HepG2 (cell line): ENCODE measurements around the gene HEPACAM2. TPM values are rescaled to one million over a fixed set of nuclear protein-coding genes. Genes with fewer than 3 reads are reported as not detected.

Source experiments
- ATAC-seq: fragments of 200-7000 bp; cut with Tn5 transposase; 3 replicates; pipeline ENCODE4 v1.9.1; 2020; ENCODE audit warnings: mild to moderate bottlenecking, moderate library complexity
- BruUV-seq: library from RNA; stranded (reverse); fragments of 400-500 nt; replicated peaks from 2 replicates; lab custom pipeline; 2021; lab: Mats Ljungman, UMichigan
- CTCF ChIA-PET: fragments of 300-600 bp; formaldehyde crosslinking; extraction: SDS; loops from one replicate; lab custom pipeline; 2021; ENCODE audit warnings: low total read pairs, inconsistent platforms, low intra/inter-chr PET ratio; lab: Yijun Ruan, JAX
- POLR2A ChIA-PET: fragments of 350-600 bp; sonication (Branson Sonifier 250); formaldehyde crosslinking; loops from one replicate; lab custom pipeline; 2020; ENCODE audit warnings: antibody characterized with exemption, inconsistent platforms; lab: Yijun Ruan, JAX
- DNase-seq: peaks from one replicate; pipeline ENCODE4 v3.0.0-alpha.2; 2015; ENCODE audit warnings: low spot score
- FAIRE-seq: peaks from 3 replicates; lab custom pipeline; 2011; peaks lifted over from hg19 to GRCh38; lab: Jason Lieb, UNC
- H2AFZ ChIP-seq: one replicate; pipeline ENCODE4 v1.6.1; 2011; ENCODE audit warnings: low read length, inconsistent platforms
- H3K27ac ChIP-seq: fragments of 300-600 bp; 3 replicates; pipeline ENCODE4 v1.8.0; 2011; ENCODE audit warnings: mixed run types, mild to moderate bottlenecking, mixed read lengths, low read length, inconsistent platforms; ENCODE audit not compliant: insufficient read depth; ENCODE audit errors: extremely low read length
- H3K27me3 ChIP-seq, 2 experiments: fragments of 200-600 bp in 1 of 2; 2 replicates in 1 of 2; 3 replicates in 1 of 2; pipeline versions ENCODE4 v1.6.0 to v1.8.0; 2011; ENCODE audit warnings: low read length in 2 of 2, mild to moderate bottlenecking in 2 of 2, moderate library complexity in 2 of 2, inconsistent platforms in 1 of 2; ENCODE audit not compliant: insufficient read depth in 2 of 2, control insufficient read depth in 1 of 2
- H3K36me3 ChIP-seq, 2 experiments: fragments of 200-600 bp in 1 of 2; replicated peaks in 1 of 2; 2 replicates in 1 of 2; 3 replicates in 1 of 2; pipeline versions ENCODE4 v1.5.1 to v1.8.0; 2011; ENCODE audit warnings: low read length in 2 of 2, inconsistent platforms in 1 of 2; ENCODE audit not compliant: insufficient read depth in 2 of 2, control insufficient read depth in 1 of 2
- H3K4me1 ChIP-seq: 2 replicates; pipeline ENCODE4 v1.5.1; 2012; ENCODE audit warnings: low read length, inconsistent platforms; ENCODE audit not compliant: insufficient read depth
- H3K4me2 ChIP-seq: 2 replicates; pipeline ENCODE4 v1.6.0; 2011; ENCODE audit warnings: low read depth, low read length, inconsistent platforms
- H3K4me3 ChIP-seq, 3 experiments: fragments of 200-600 bp in 1 of 3; sonication (generic), shearing (Covaris generic) in 1 of 3; replicated peaks in 1 of 3; 2 replicates each; pipeline ENCODE4 v1.5.1; 2011 to 2016; ENCODE audit warnings: low read length in 3 of 3, inconsistent platforms in 2 of 3, low read depth in 2 of 3, mild to moderate bottlenecking in 2 of 3, control low read depth in 1 of 3, mixed read lengths in 1 of 3; ENCODE audit not compliant: insufficient read depth in 1 of 3
- H3K79me2 ChIP-seq: one replicate; pipeline ENCODE4 v1.6.1; 2011; ENCODE audit warnings: low read length, inconsistent platforms; ENCODE audit not compliant: insufficient read depth
- H3K9ac ChIP-seq: 2 replicates; pipeline ENCODE4 v1.6.0; 2011; ENCODE audit warnings: mild to moderate bottlenecking, low read depth, low read length, inconsistent platforms; ENCODE audit not compliant: insufficient read depth
- H3K9me3 ChIP-seq: 2 replicates; pipeline ENCODE4 v1.5.1; 2012; ENCODE audit warnings: mild to moderate bottlenecking, low read length
- H4K20me1 ChIP-seq: 2 replicates; pipeline ENCODE4 v1.6.0; 2011; ENCODE audit warnings: inconsistent platforms, mild to moderate bottlenecking, low read length, moderate library complexity; ENCODE audit not compliant: insufficient read depth
- ZNF274 ChIP-seq: sonication (generic); formaldehyde crosslinking; IDR thresholded peaks from 2 replicates; pipeline ENCODE4 v1.5.1; 2020; ENCODE audit warnings: mild to moderate bottlenecking, missing genetic modification reagents
- WGBS: methylation state at CpG from one replicate; pipeline ENCODE4 v1.1.6; 2017; ENCODE audit warnings: low lambda C conversion rate; 5-methylcytosine and 5-hydroxymethylcytosine counted together
- in situ Hi-C: cut with HindIII; loops from 2 replicates; pipeline ENCODE4 v1.10.0; 2017; ENCODE audit warnings: low pct_unique_long_range_greater_than_20kb; ENCODE audit not compliant: extremely low pct_ligation_motif_present
- intact Hi-C: fragments of 100-400 bp; cut with micrococcal nuclease; formaldehyde crosslinking; loops from one replicate; pipeline ENCODE4 v1.10.0; 2022; ENCODE audit not compliant: unreplicated experiment
- polyA plus RNA-seq, 8 experiments: library from polyadenylated mRNA; depleted of rRNA in 3 of 8; stranded (reverse) in 7 of 8; unstranded in 1 of 8; fragments of >200 nt; fragmentation: Illumina TruSeq in 4 of 8; extraction: Trizol in 4 of 8; gene quantifications; 2 replicates each; pipeline versions ENCODE4 v1.2.1 to v1.2.3, GENCODE V29; 2011 to 2016; ENCODE audit warnings: low read depth in 4 of 8, missing spikeins in 1 of 8, mixed read lengths in 1 of 8; ENCODE audit not compliant: insufficient read depth in 1 of 8
- total RNA-seq, 5 experiments: library from RNA; depleted of rRNA; stranded (reverse); fragments of >200 nt; fragmentation: Illumina TruSeq; extraction: Trizol; gene quantifications; 2 replicates each; pipeline ENCODE4 v1.2.3, GENCODE V29; 2016; ENCODE audit warnings: low read depth in 1 of 5
- TF ChIP-seq, protein P1 (sequence below), 2 experiments: IDR thresholded peaks; 2 replicates each; pipeline ENCODE4 v1.6.1; 2011 to 2012; ENCODE audit warnings: low read length in 2 of 2, borderline replicate concordance in 1 of 2, low read depth in 1 of 2, mild to moderate bottlenecking in 1 of 2, moderate library complexity in 1 of 2

HEPACAM2 gene
- total and polyA plus RNA-seq, 2 of the 13 experiments (the other 11 are each of a cell fraction or from before 2014, with no cell fraction given): not detected

DNA sequence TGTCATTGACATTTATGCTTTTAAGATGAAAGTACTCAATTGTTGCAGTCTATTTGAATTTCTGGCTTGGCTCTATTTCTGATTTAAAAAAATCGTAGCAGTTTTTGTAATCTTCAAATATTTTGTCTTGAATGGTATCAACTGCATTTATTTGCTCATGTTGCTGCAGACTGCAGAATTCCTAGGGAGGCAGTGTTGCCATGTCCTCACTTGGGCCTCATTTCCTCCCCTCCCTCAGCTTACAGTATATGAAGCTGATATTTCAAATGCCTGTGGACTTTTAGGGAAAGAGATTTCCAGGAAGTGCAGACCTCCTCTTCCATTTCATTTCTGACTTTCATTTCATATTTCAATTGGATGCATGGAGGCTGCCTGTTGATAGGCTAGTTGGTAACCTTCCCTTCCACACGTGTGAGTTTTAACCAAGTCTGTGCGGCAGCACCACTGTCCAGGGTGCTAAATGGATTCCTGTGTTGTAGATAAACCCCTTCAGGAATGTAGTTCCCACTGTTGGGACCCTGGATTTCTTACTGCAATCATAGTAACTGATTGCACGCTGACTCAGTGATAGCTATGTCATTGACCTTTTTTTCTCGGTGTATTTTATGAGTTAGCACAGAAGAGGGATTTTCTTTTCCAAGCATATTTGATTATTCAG lies 23.4 kb upstream of the HEPACAM2 start:
- no TSS peak for BruUV-seq
- Histone ChIP-seq H3K9ac (no peak overlapping the region), H3K9me3 (no peaks in the 10 kb centered on the region), H3K4me2 (no peak overlapping the region), H3K4me3 (no peak overlapping the region), H3K4me1 (no peaks in the 10 kb centered on the region), H3K36me3 (peaks cover 0 to 1% of the 10 kb centered on the region in 2 experiments; a peak in 1 of 5 replicates), H3K79me2 (no peaks in the 10 kb centered on the region), H3K27ac (no peak overlapping the region), H3K27me3 (no peaks in the 10 kb centered on the region), H4K20me1 (peaks cover 3% of the 10 kb centered on the region; the same call in 1 of the 2 replicates), H2AFZ (no peak overlapping the region)
- ATAC-seq: no peak
- no peak for TF ChIP-seq ZNF274 (CRISPR knock-in tag)
- TF ChIP-seq, protein P1, sequence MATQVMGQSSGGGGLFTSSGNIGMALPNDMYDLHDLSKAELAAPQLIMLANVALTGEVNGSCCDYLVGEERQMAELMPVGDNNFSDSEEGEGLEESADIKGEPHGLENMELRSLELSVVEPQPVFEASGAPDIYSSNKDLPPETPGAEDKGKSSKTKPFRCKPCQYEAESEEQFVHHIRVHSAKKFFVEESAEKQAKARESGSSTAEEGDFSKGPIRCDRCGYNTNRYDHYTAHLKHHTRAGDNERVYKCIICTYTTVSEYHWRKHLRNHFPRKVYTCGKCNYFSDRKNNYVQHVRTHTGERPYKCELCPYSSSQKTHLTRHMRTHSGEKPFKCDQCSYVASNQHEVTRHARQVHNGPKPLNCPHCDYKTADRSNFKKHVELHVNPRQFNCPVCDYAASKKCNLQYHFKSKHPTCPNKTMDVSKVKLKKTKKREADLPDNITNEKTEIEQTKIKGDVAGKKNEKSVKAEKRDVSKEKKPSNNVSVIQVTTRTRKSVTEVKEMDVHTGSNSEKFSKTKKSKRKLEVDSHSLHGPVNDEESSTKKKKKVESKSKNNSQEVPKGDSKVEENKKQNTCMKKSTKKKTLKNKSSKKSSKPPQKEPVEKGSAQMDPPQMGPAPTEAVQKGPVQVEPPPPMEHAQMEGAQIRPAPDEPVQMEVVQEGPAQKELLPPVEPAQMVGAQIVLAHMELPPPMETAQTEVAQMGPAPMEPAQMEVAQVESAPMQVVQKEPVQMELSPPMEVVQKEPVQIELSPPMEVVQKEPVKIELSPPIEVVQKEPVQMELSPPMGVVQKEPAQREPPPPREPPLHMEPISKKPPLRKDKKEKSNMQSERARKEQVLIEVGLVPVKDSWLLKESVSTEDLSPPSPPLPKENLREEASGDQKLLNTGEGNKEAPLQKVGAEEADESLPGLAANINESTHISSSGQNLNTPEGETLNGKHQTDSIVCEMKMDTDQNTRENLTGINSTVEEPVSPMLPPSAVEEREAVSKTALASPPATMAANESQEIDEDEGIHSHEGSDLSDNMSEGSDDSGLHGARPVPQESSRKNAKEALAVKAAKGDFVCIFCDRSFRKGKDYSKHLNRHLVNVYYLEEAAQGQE (IDR thresholded peaks at IDR 0.05; ENCODE audit: borderline replicate concordance in 1 of 2, low read depth in 1 of 2, low read length in 2 of 2): peak in 1 of 2 experiments; percentile 84; a peak in 3 of 4 replicates
- intact Hi-C loops: loop anchor here (10.0 kb wide), 1 partner anchor 835 kb away; no protein-coding TSS in a partner anchor
- CTCF ChIA-PET: no interaction called here
- in situ Hi-C loops: loop anchor here (5.0 kb wide), 1 partner anchor 303 kb away; no protein-coding TSS in a partner anchor
- WGBS: 95% methylated on average over 5 of the region's 5 CpGs
- no peak for FAIRE-seq
- POLR2A ChIA-PET: no interaction called here
- DNase-seq: no peak
